NCI-H2107 treated with DMSO at 0.1 percent for 48 hours (cell line): ENCODE data around the gene SMURF2.
"Not testable (repeated sequence)": the region's sequence is repeated elsewhere in the genome, so short reads cannot be mapped to it uniquely, and the experiment has no call there.

Experiments used
- DNase-seq: peaks from one replicate; lab custom pipeline; 2025; ENCODE audit not compliant: unreplicated experiment; lab: John Stamatoyannopoulos, UW

The SMURF2 gene

DNA sequence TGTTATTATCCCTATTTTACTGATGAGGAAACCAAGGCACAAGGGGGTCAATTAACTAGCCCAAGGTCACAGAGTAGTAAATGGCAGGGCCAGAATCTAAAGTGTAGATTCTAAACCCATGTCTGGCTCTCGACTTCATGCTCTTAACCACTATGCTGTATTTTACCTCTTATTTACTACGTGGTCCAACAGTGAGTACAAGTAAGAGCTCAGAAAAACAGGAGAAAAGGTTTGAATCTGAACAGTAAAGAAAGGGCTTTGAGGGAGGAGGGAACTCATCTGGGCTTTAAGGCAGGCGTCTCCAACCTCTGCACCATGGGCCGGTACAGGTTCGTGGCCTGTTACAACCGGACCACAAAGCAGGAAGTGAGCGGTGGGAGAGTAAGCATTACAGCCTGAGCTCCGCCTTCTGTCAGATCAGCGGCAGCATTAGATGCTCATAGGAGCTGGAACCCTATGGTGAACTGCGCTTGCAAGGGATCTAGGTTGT lies 62.9 kb downstream of the SMURF2 start:
- no peak for DNase-seq

DNA sequence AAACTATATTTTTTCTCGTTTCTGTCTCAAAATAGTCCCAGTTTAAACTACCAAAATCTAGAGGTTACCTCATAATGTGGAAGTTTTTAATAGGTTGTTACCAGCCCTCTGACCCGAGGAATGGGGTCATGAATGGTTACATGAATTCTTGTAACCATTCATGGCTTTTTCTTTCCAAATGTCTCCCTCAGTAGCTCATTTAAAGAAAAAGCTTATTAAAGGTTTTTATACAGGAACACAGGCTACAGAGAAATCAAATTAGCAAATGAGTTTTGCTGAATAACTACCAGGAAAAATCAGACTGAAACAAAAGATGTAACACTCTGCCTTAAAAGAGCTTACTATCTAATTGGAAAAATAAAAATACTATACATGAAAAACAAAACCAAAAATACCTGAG lies 63.4 kb downstream of the SMURF2 start:
- no peak for DNase-seq

DNA sequence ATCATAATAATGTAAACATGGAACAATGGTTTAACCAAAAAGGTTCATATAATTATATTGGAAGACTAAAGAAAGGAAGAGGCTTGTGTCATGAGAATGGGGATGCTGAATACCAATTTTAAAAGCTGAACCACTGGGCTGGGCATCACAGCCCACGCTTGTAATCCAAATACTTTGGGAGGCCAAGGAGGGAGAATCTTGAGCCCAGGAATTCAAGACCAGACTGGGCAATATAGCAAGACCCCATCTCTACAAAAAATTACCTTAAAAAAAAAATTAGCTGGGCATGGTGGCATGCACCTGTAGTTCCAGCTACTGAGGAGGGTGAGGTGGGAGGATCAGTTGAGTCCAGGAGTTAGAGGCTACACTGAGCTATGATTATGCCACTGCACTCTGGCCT lies 65.1 kb downstream of the SMURF2 start:
- DNase-seq = no peak

- DNase-seq = no peak
Observed at GRCh38 chr17:64596439-64596838, 65.7 kb downstream of the SMURF2 start.

DNA sequence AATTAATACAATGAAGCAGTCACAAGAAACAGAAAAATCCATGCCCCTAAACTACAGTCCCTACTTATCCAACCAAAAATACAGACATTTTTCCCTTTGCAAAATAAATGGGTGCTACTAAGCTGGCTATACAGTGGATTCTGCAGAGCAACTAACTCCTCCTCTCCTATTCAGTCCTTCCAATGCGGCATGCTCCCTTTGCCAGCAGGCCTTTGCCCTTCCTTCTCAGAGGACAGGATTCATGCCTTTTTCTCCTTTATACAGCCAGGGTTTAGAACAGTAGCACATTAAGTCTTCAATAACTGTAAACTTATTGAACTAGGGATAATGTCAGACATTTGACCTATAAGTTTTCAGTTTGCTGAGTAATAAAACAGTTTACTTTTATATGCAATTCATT lies 70.2 kb downstream of the SMURF2 start:
- no peak for DNase-seq

- DNase-seq = no peak
Observed at GRCh38 chr17:64585146-64585545, 77.0 kb downstream of the SMURF2 start.

GRCh38 chr17:64583038-64583437 lies 79.1 kb downstream of the SMURF2 start:
- DNase-seq = no peak

DNA sequence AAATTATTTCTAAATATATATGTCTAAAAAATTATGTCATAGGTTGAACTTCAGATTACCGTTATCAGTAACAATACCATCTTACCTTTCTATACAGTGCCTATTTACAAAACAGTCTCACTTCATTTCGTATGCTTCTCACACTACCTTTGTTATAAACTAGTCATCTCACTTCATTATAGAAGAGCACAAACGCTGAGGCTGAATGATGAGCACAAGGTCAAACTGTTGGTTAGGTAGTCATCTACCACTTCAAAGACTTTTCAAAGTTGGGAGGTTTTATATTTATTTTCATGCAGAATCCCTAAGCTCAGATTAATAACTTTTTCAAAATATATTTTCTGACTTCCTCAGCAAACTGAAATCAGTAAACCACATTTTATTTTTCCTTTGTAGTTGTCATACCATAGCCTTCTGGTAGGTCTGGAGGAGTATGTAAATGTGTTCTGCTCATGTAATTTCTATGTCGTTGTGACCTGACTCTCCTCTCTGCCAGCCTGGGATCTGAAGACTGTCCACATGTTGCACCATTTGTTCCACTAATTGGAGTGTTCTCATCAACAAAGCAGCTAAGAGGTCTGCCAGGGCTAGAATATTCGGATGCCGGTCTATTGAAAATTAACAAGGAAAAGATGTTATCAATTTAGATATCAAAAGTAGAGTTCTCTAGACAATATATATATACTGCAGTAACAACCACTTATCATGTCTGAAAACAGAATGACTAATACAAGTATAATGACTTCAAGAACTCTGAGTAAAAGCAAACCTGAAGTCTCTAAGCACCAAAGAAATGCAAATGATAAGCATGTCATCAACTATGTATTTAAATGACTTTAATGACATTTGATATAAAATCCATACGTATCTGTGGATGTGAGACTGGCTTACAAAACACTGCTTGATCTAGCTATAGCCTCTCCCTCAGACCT lies 81.5 kb downstream of the SMURF2 start:
- no peak for DNase-seq

- DNase-seq = no peak
Observed at GRCh38 chr17:64579917-64580316, 82.2 kb downstream of the SMURF2 start.

DNA sequence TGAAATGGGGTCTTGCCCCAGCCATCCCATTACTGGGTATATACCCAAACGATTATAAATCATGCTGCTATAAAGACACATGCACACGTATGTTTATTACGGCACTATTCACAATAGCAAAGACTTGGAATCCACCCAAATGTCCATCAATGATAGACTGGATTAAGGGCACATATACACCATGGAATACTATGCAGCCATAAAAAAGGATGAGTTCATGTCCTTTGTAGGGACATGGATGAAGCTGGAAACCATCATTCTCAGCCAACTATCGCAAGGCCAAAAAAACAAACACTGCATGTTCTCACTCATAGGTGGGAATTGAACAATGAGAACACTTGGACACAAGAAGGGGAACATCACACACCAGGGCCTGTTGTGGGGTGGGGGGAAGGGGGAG lies 85.1 kb downstream of the SMURF2 start:
- DNase-seq = not testable (repeated sequence)

DNA sequence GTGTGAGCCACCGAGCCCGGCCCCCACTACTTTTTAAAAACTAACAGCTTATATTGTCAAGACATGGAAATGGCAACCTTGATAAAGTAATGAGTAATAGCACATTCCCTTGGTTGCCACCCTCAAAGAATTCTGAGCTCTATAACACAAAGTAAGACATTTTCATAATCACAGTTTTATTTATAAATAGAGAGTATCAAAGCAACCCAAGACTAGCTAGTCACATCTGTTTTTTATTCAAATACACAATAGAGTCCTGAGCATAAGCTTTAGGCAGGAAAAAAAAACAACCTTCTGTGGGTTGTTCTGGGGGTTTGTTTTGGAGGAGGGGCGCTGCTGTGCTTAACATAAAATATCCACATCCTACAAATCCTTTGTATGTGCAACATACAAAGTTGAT lies 86.7 kb downstream of the SMURF2 start:
- DNase-seq = no peak

DNA sequence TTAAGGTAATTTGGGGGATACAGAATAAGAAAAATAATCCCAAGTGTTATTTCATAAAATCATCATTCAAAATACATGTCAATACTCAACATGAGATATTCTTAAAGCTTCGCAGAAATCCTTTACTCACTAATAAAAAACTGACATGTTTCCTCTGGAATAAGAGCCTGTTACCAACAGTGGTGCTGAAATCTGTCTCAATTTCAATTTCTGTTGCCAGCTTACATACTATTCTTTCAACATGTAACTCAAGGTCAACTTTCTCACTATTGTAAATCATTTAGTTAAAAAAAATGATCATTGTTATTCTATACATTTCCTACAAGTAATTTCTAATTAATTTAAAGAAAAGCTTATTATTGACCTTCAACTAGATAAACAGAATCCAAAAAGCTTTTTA lies 87.5 kb downstream of the SMURF2 start:
- DNase-seq = no peak

DNA sequence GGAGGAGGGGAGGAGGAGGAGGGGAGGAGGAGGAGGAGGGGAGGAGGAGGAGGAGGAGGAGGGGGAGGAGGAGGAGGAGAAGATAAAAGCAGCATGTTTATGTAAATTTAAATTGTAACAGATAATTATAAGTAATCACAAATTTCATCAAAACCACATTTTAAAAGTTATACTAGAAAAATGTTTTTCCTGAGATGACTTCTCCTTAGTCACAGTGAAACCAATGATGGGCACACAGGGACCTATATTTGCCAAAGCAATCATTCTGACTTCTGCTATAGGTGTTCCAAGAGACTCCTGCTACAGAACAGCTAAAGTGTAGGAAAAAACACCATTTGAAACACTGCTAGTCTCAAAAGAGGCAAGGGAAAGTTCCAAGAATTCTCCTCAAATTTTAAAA lies 88.9 kb downstream of the SMURF2 start:
- DNase-seq = no peak

GRCh38 chr17:64572682-64573154 lies 89.4 kb downstream of the SMURF2 start:
- no peak for DNase-seq

DNA sequence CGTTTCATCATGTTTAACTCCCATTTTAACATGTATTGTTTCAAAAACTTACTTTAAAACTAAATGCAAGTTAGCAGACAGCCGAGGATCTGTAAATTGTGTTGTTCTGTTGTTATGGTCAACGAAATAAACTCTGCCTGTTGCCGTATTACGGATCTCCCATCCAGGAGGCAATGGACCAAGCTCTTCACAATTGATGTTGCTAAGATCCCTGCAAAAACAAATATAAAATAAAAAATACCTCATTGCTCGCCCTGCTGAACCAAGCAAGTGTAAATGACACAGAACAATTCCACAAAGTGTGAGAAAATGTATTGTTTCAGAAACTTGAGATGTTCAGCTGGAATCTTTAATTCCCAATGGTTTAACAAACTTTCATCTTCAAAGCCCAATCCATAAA lies 90.4 kb downstream of the SMURF2 start:
- no peak for DNase-seq

DNA sequence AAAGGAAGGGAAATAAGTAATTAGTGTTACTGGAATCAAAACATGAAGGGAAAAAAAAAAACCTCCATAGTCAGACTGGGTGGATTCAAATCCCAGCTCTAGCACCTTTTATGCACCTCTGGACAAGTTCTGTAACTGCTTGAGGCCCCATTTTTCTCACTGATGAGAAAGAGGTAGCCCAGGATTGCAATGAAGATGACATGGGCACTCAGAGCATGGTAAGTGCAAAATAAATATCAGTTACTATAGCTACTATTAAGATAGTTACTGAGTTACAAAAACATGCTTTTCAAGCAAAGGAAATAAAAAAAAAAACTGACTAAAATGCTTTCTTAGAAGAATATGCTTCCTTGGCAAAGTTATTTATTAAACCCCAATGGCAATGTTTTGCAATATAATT lies 96.5 kb downstream of the SMURF2 start:
- DNase-seq = no peak

DNA sequence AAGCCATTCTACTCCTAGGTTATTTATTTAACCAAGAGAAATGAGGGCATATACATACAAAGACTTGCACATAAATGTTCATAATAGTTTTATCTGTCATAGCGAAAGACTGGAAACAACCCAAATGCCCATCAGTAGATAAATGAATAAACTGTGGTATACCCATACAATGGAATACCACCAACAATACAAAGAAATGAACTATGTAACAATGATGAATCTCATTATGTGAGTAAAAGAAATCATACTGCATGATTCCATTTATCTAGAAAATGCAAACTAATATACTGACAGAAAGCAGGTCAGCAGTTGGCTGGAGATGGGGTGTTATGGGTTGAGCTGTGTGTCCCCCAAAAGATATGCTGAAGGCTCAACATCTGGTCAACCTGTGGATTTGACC lies 98.0 kb downstream of the SMURF2 start:
- DNase-seq = no peak

DNA sequence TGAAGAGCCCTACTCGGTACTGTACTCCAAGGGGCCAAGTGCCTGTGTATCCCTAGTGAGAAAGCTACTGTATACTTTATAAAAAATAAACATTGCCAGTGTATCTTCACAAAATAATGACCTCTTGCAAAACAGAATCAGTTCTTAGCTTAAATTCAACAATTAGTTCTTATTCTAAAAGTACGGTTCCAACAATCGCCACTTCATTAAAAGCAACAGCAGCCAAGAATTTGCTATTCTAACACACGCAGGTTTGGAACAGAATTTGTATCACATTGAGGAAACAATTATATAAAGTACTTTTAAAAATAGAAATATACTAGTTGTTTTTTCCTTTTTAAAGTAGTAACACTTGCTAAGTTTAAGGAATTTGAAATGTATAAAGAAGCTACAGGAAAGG lies 106.8 kb downstream of the SMURF2 start:
- no peak for DNase-seq

- no peak for DNase-seq
Observed at GRCh38 chr17:64554028-64554637, 108.0 kb downstream of the SMURF2 start.

GRCh38 chr17:64551461-64551860 lies 110.6 kb downstream of the SMURF2 start:
- no peak for DNase-seq

DNA sequence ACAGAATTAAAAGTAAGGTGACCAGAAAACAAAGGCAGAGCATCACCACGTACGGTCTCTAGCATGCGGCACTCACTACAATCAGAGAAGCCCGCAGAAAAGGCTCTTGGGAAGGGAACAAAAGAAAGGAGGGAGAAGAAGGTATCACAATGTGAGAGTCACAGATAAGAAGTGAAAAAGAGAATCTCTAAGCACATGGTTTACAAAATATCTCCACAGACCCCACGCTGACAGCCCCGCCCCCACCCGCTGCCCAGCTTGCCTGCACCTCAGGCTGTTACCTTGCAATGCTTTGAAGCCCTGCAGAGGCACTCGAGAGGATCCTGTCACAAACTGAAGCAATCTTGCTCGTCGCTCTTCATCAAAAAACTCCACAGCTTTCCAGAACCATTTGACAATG lies 114.8 kb downstream of the SMURF2 start:
- no peak for DNase-seq

DNA sequence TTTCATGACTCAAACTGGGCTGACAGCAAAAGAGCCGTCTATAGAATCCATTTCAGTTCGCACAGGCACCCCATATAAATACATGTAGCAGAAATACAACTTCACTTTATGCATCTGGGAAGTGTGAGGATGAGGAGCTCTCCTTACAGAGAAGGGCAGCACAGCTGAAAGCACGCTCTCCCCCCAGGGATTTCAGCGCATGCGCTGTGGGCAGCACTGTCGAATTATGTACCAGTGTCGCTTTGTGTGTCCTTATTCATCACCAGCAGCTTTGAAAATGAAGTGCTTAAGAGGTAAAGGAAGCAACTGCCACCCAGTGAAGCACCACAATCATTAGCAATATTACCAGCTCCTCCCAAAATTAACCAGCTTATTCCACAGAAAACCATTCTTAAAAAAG lies 115.4 kb downstream of the SMURF2 start:
- DNase-seq = peak; percentile 13
